Gastrocnemius medialis (tissue), 4 donors: ENCODE data around the gene MTMR12. TPM values are rescaled to one million over a fixed set of nuclear protein-coding genes. Genes with fewer than 3 reads are reported as not detected.

ENCODE experiments used
- ATAC-seq, 2 donors: fragments of 150-250 bp; one replicate each; pipeline ENCODE4 v1.9.1; 2016
- DNase-seq, 2 donors: peaks; one replicate each; pipeline ENCODE4 v3.0.0-alpha.2; 2019
- H3K27ac ChIP-seq, 4 donors: fragments of 200-600 bp; sonication (generic); 1 replicate in 1 of 4; 2 replicates in 3 of 4; pipeline ENCODE4 v1.5.1; 2016 to 2018; ENCODE audit warnings: mild to moderate bottlenecking in 2 of 4, moderate library complexity in 1 of 4
- H3K27me3 ChIP-seq, 3 donors: fragments of 200-600 bp; sonication (generic) in 2 of 3; 1 replicate in 1 of 3; 2 replicates in 2 of 3; pipeline versions ENCODE4 v1.5.1 to v1.6.0; 2016 to 2019; ENCODE audit warnings: mild to moderate bottlenecking in 1 of 3, moderate library complexity in 1 of 3
- H3K36me3 ChIP-seq, 2 donors: fragments of 200-600 bp; sonication (generic) in 1 of 2; one replicate each; pipeline ENCODE4 v1.5.1; 2017 to 2018
- H3K4me1 ChIP-seq, 2 donors: fragments of 200-600 bp; sonication (generic) in 1 of 2; one replicate each; pipeline ENCODE4 v1.5.1; 2016 to 2017; ENCODE audit warnings: mild to moderate bottlenecking in 2 of 2
- H3K4me3 ChIP-seq, 4 donors: fragments of 200-600 bp; sonication (generic) in 3 of 4; 1 replicate in 1 of 4; 2 replicates in 3 of 4; pipeline ENCODE4 v1.5.1; 2016 to 2019; ENCODE audit warnings: mild to moderate bottlenecking in 2 of 4
- H3K9me3 ChIP-seq, 3 donors: fragments of 200-600 bp; sonication (generic) in 2 of 3; 1 replicate in 1 of 3; 2 replicates in 2 of 3; pipeline ENCODE4 v1.5.1; 2016 to 2019
- CTCF ChIP-seq, 5 experiments: fragments of 450-650 bp in 3 of 5; fragments of 200-600 bp in 2 of 5; sonication (generic) in 2 of 5; IDR thresholded peaks in 4 of 5; conservative IDR thresholded peaks in 1 of 5; 1 replicate in 4 of 5; 2 replicates in 1 of 5; pipeline ENCODE4 v1.5.1; 2016 to 2019; ENCODE audit warnings: antibody characterized with exemption in 5 of 5, mild to moderate bottlenecking in 3 of 5, moderate library complexity in 3 of 5
- POLR2A ChIP-seq, 2 donors: fragments of 450-650 bp; IDR thresholded peaks; one replicate each; pipeline ENCODE4 v1.6.1; 2017; ENCODE audit warnings: antibody characterized with exemption in 2 of 2, mild to moderate bottlenecking in 2 of 2, moderate library complexity in 2 of 2
- in situ Hi-C, 4 donors: fragments of 200-750 bp; cut with MboI; loops; one replicate each; pipeline versions ENCODE4 v1.15.0 to v1.8.0; 2017; ENCODE audit warnings: low sequenced_read_pairs in 4 of 4
- intact Hi-C: fragments of 100-400 bp; cut with DNase I; formaldehyde crosslinking; loops from one replicate; pipeline ENCODE4 v1.15.1; 2023; ENCODE audit warnings: low total_unique reads
- total RNA-seq, 4 donors: library from RNA; depleted of rRNA; stranded (reverse); fragments of >200 nt; gene quantifications; one replicate each; pipeline versions ENCODE4 v1.1.0 to v1.2.3, GENCODE V29; 2016

Gene MTMR12
- total RNA-seq, 4 donors from 2014 or later = 6.4 to 11.5 (median 10.6) TPM

- no peak overlapping the region for H3K27ac ChIP-seq
- ATAC-seq (no peak), DNase-seq (no peak)
- H3K9me3 ChIP-seq = no peaks in the 10 kb centered on the region
- in situ Hi-C loops = no loop called here
- no peak overlapping the region for H3K4me3 ChIP-seq
- H3K4me1 ChIP-seq = peaks cover 9 to 34% of the 10 kb centered on the region in 2 donors
- intact Hi-C loops = no loop called here
- no peaks in the 10 kb centered on the region for H3K27me3 ChIP-seq
- no peak for TF ChIP-seq POLR2A (IDR thresholded peaks at IDR 0.05)
- no peak for TF ChIP-seq CTCF (IDR thresholded peaks at IDR 0.05 in 4 of 5, conservative IDR thresholded peaks at IDR 0.05 in 1 of 5)
- no peaks in the 10 kb centered on the region for H3K36me3 ChIP-seq
Measured at GRCh38 chr5:32280656-32281081, 32.1 kb downstream of the MTMR12 start.

- ATAC-seq (no peak), DNase-seq (no peak)
- Histone ChIP-seq H3K4me3 (no peak overlapping the region), H3K27me3 (no peaks in the 10 kb centered on the region), H3K4me1 (peaks cover 9 to 42% of the 10 kb centered on the region in 2 donors), H3K9me3 (no peaks in the 10 kb centered on the region), H3K27ac (no peak overlapping the region), H3K36me3 (no peaks in the 10 kb centered on the region)
- TF ChIP-seq CTCF (IDR thresholded peaks at IDR 0.05 in 4 of 5, conservative IDR thresholded peaks at IDR 0.05 in 1 of 5) (no peak), POLR2A (IDR thresholded peaks at IDR 0.05) (no peak)
- in situ Hi-C loops (no loop called here), intact Hi-C loops (no loop called here)
Measured at GRCh38 chr5:32279786-32280185, 33.0 kb downstream of the MTMR12 start.

- intact Hi-C loops = no loop called here
- no peaks in the 10 kb centered on the region for H3K9me3 ChIP-seq
- ATAC-seq = no peak
Measured at GRCh38 chr5:32279223-32279622, 33.5 kb downstream of the MTMR12 start.

GRCh38 chr5:32278406-32278805, 34.3 kb downstream of the MTMR12 start:
- ATAC-seq (no peak), DNase-seq (no peak)
- TF ChIP-seq CTCF (IDR thresholded peaks at IDR 0.05 in 4 of 5, conservative IDR thresholded peaks at IDR 0.05 in 1 of 5) (no peak), POLR2A (IDR thresholded peaks at IDR 0.05) (no peak)
- Histone ChIP-seq H3K27ac (no peak overlapping the region), H3K4me3 (no peak overlapping the region), H3K27me3 (no peaks in the 10 kb centered on the region), H3K4me1 (peaks cover 9 to 43% of the 10 kb centered on the region in 2 donors), H3K9me3 (no peaks in the 10 kb centered on the region), H3K36me3 (peaks cover 0 to 11% of the 10 kb centered on the region in 2 donors)
- intact Hi-C loops = no loop called here
- in situ Hi-C loops = no loop called here

More at GRCh38 chr5:32279223-32279622, 33.5 kb downstream of the MTMR12 start:
- H3K36me3 ChIP-seq = peaks cover 0 to 3% of the 10 kb centered on the region in 2 donors
- no peak overlapping the region for H3K4me3 ChIP-seq
- in situ Hi-C loops = no loop called here
- TF ChIP-seq POLR2A (IDR thresholded peaks at IDR 0.05) (no peak), CTCF (IDR thresholded peaks at IDR 0.05 in 4 of 5, conservative IDR thresholded peaks at IDR 0.05 in 1 of 5) (no peak)
- H3K27ac ChIP-seq = no peak overlapping the region
- no peak for DNase-seq
- H3K4me1 ChIP-seq = peaks cover 9 to 43% of the 10 kb centered on the region in 2 donors
- H3K27me3 ChIP-seq = no peaks in the 10 kb centered on the region

- ATAC-seq (no peak), DNase-seq (no peak)
- H3K4me1 ChIP-seq = peaks cover 9 to 43% of the 10 kb centered on the region in 2 donors
- no peak overlapping the region for H3K4me3 ChIP-seq
- H3K27ac ChIP-seq = peak overlapping the region in 2 of 4 donors; percentile 23 to 64
- in situ Hi-C loops (no loop called here), intact Hi-C loops (no loop called here)
- peaks cover 0 to 17% of the 10 kb centered on the region in 2 donors for H3K36me3 ChIP-seq
- H3K9me3 ChIP-seq = no peaks in the 10 kb centered on the region
- no peak for TF ChIP-seq POLR2A (IDR thresholded peaks at IDR 0.05)
- H3K27me3 ChIP-seq = no peaks in the 10 kb centered on the region
Measured at GRCh38 chr5:32277798-32278197, 34.9 kb downstream of the MTMR12 start.
